IMR-90 (cell line): ENCODE results near the gene STYXL1. TPM values are rescaled to one million over a fixed set of nuclear protein-coding genes. Genes with fewer than 3 reads are reported as not detected.
"Not testable (repeated sequence)": the region's sequence is repeated elsewhere in the genome, so short reads cannot be mapped to it uniquely, and the experiment has no call there.

ENCODE experiments used
- ATAC-seq: fragments of 200-7000 bp; cut with Tn5 transposase; 2 replicates; pipeline ENCODE4 v1.9.1; 2020; ENCODE audit warnings: low read depth, mild to moderate bottlenecking, moderate library complexity
- BruUV-seq: library from RNA; stranded (reverse); fragments of 400-500 nt; replicated peaks from 2 replicates; lab custom pipeline; 2021; lab: Mats Ljungman, UMichigan
- CTCF ChIA-PET: fragments of 300-600 bp; formaldehyde crosslinking; extraction: SDS; loops from one replicate; lab custom pipeline; 2021; ENCODE audit warnings: antibody characterized with exemption; lab: Yijun Ruan, JAX
- POLR2A ChIA-PET: fragments of 300-600 bp; sonication (Branson Sonifier 250); formaldehyde crosslinking; loops from one replicate; lab custom pipeline; 2022; ENCODE audit warnings: antibody characterized with exemption; ENCODE audit not compliant: unreplicated experiment; lab: Charles Lee
- DNase-seq: peaks from one replicate; pipeline ENCODE4 v3.0.0; 2013
- H2AFZ ChIP-seq: replicated peaks from 2 replicates; pipeline ENCODE3; 2013; ENCODE audit warnings: low read length, mild to moderate bottlenecking; ENCODE audit not compliant: poor library complexity
- H2AK5ac ChIP-seq: 2 replicates; pipeline ENCODE4 v1.6.1; 2013; ENCODE audit warnings: low read depth, low read length, inconsistent platforms
- H2AK9ac ChIP-seq: replicated peaks from 2 replicates; pipeline ENCODE3; 2013; ENCODE audit warnings: mild to moderate bottlenecking, low read depth, low read length, moderate library complexity; ENCODE audit not compliant: poor library complexity
- H2BK120ac ChIP-seq: 2 replicates; pipeline ENCODE4 v1.6.1; 2013; ENCODE audit warnings: low read depth, low read length, inconsistent platforms
- H2BK15ac ChIP-seq: 3 replicates; pipeline ENCODE4 v1.6.1; 2013; ENCODE audit warnings: low read depth, low read length, inconsistent platforms
- H2BK20ac ChIP-seq: 2 replicates; pipeline ENCODE4 v1.6.1; 2013; ENCODE audit warnings: low read depth, mild to moderate bottlenecking, inconsistent platforms, low read length, moderate library complexity
- H2BK5ac ChIP-seq: 2 replicates; pipeline ENCODE4 v1.6.1; 2013; ENCODE audit warnings: mild to moderate bottlenecking, low read depth, low read length, inconsistent platforms; ENCODE audit not compliant: poor library complexity, severe bottlenecking
- H3K14ac ChIP-seq: replicated peaks from 2 replicates; pipeline ENCODE4 v1.6.1; 2013; ENCODE audit warnings: low read depth, low read length, inconsistent platforms
- H3K18ac ChIP-seq: 2 replicates; pipeline ENCODE4 v1.6.1; 2013; ENCODE audit warnings: low read depth, low read length, control low read depth
- H3K23ac ChIP-seq: 2 replicates; pipeline ENCODE4 v1.6.1; 2013; ENCODE audit warnings: low read depth, low read length, inconsistent platforms
- H3K27ac ChIP-seq: 2 replicates; pipeline ENCODE4 v1.5.1; 2013; ENCODE audit warnings: mild to moderate bottlenecking, control low read depth, low read length; ENCODE audit not compliant: insufficient read depth
- H3K27me3 ChIP-seq: 2 replicates; pipeline ENCODE4 v1.6.1; 2013; ENCODE audit warnings: low read length; ENCODE audit not compliant: control insufficient read depth, insufficient read depth
- H3K36me3 ChIP-seq: 2 replicates; pipeline ENCODE4 v1.6.1; 2013; ENCODE audit warnings: low read length, mixed read lengths; ENCODE audit not compliant: control insufficient read depth, insufficient read depth
- H3K4ac ChIP-seq: 2 replicates; pipeline ENCODE4 v1.6.1; 2013; ENCODE audit warnings: low read depth, low read length, inconsistent platforms
- H3K4me1 ChIP-seq: 2 replicates; pipeline ENCODE4 v1.6.1; 2013; ENCODE audit warnings: low read length, mixed read lengths; ENCODE audit not compliant: control insufficient read depth, insufficient read depth
- H3K4me2 ChIP-seq: 2 replicates; pipeline ENCODE4 v1.6.1; 2013; ENCODE audit warnings: low read depth, mild to moderate bottlenecking, control low read depth, low read length, moderate library complexity
- H3K4me3 ChIP-seq: 2 replicates; pipeline ENCODE4 v1.5.1; 2013; ENCODE audit warnings: low read depth, mild to moderate bottlenecking, control low read depth, low read length, moderate library complexity; ENCODE audit not compliant: insufficient read depth
- H3K56ac ChIP-seq: 2 replicates; pipeline ENCODE4 v1.6.1; 2013; ENCODE audit warnings: low read length, inconsistent platforms; ENCODE audit not compliant: insufficient read depth; ENCODE audit errors: extremely low read depth
- H3K79me1 ChIP-seq, 2 experiments: 2 replicates each; pipeline ENCODE4 v1.6.1; 2013; ENCODE audit warnings: low read length in 2 of 2, inconsistent platforms in 1 of 2, low read depth in 1 of 2
- H3K9ac ChIP-seq: 2 replicates; pipeline ENCODE4 v1.6.1; 2013; ENCODE audit warnings: low read depth, low read length, control low read depth
- H3K9me1 ChIP-seq: 2 replicates; pipeline ENCODE4 v1.6.1; 2013; ENCODE audit warnings: low read length, inconsistent platforms; ENCODE audit not compliant: insufficient read depth
- H3K9me3 ChIP-seq: 2 replicates; pipeline ENCODE4 v1.6.1; 2013; ENCODE audit warnings: low read length; ENCODE audit not compliant: control insufficient read depth, insufficient read depth
- H4K20me1 ChIP-seq: 2 replicates; pipeline ENCODE4 v1.6.1; 2013; ENCODE audit warnings: low read length, inconsistent platforms; ENCODE audit not compliant: insufficient read depth
- H4K5ac ChIP-seq: 2 replicates; pipeline ENCODE4 v1.6.1; 2013; ENCODE audit warnings: mild to moderate bottlenecking, low read depth, low read length, control low read depth
- H4K8ac ChIP-seq, 2 experiments: 2 replicates each; pipeline ENCODE4 v1.6.1; 2013; ENCODE audit warnings: low read depth in 2 of 2, low read length in 2 of 2, control low read depth in 1 of 2, inconsistent platforms in 1 of 2
- H4K91ac ChIP-seq: 2 replicates; pipeline ENCODE4 v1.6.1; 2013; ENCODE audit warnings: low read depth, low read length, inconsistent platforms; ENCODE audit not compliant: insufficient read depth
- BHLHE40 ChIP-seq: fragments of 150-350 bp; IDR thresholded peaks from 2 replicates; pipeline ENCODE4 v1.6.1; 2016; ENCODE audit warnings: mild to moderate bottlenecking, low read depth, low read length
- CEBPB ChIP-seq: IDR thresholded peaks from 2 replicates; pipeline ENCODE4 v1.6.1; 2012; ENCODE audit warnings: low read depth, low read length, improper control_type of control experiment
- WGBS, 2 experiments: methylation state at CpG; one replicate each; pipeline versions ENCODE4 v1.1.5 to v1.1.7; 2013; ENCODE audit warnings: missing lambda C conversion rate in 2 of 2; ENCODE audit not compliant: insufficient read length in 1 of 2; ENCODE audit errors: extremely low coverage in 2 of 2; 5-methylcytosine and 5-hydroxymethylcytosine counted together
- dilution Hi-C: fragments of 300-500 bp; cut with HindIII; formaldehyde crosslinking; loops from one replicate; pipeline ENCODE4 v1.14.3; 2018; ENCODE audit warnings: low sequenced_read_pairs; ENCODE audit not compliant: unreplicated experiment
- in situ Hi-C: fragments of 300-500 bp; cut with MboI; formaldehyde crosslinking; loops from 3 replicates; pipeline ENCODE4 v1.14.3; 2019; ENCODE audit warnings: low sequenced_read_pairs, inconsistent platforms, mixed read lengths
- intact Hi-C: fragments of 100-400 bp; cut with micrococcal nuclease; formaldehyde crosslinking; loops from 2 replicates; pipeline ENCODE4 v1.10.0; 2022
- polyA plus RNA-seq, 3 experiments: library from polyadenylated mRNA; depleted of rRNA; stranded (reverse); fragments of >200 nt; gene quantifications; 2 replicates each; pipeline ENCODE4 v1.2.3, GENCODE V29; 2012; ENCODE audit warnings: low replicate concordance in 1 of 3
- total RNA-seq: library from RNA; depleted of rRNA; stranded (reverse); fragments of >200 nt; gene quantifications from 2 replicates; pipeline ENCODE4 v1.2.3, GENCODE V29; 2012

STYXL1 gene
- total and polyA plus RNA-seq, 2 of the 4 experiments (the other 2 are of a cell fraction), result 66.1 to 73.8 TPM

GRCh38 chr7:76093531-76093930 is 45.7 kb upstream of the STYXL1 start:
- H2BK15ac ChIP-seq, H3K4ac ChIP-seq, in situ Hi-C loops, H2BK20ac ChIP-seq, H4K91ac ChIP-seq, H3K9me1 ChIP-seq, H3K18ac ChIP-seq, H3K14ac ChIP-seq, H3K79me1 ChIP-seq, H2BK5ac ChIP-seq, H3K27me3 ChIP-seq, H3K4me3 ChIP-seq, H3K4me2 ChIP-seq, H2BK120ac ChIP-seq, H3K36me3 ChIP-seq, H4K20me1 ChIP-seq, H2AFZ ChIP-seq, H3K23ac ChIP-seq, POLR2A ChIA-PET, H3K27ac ChIP-seq, H4K5ac ChIP-seq, H3K9ac ChIP-seq, dilution Hi-C loops, H2AK5ac ChIP-seq, intact Hi-C loops, H3K56ac ChIP-seq, ATAC-seq, H3K9me3 ChIP-seq, H2AK9ac ChIP-seq, H3K4me1 ChIP-seq, H4K8ac ChIP-seq, BruUV-seq: not testable (repeated sequence)
- 76% methylated on average over 2 of the region's 5 CpGs; no CpG with 5 or more reads in 1 of the 2 experiments for WGBS, 2 experiments
- CTCF ChIA-PET, result interaction anchor here (1.2 kb wide), 1 partner anchor 25 kb away, joined by 3 read pairs; no protein-coding TSS in a partner anchor
- TF ChIP-seq CEBPB, result 0 out of 2 replicates have a peak, but pooled peaks have one; percentile 8
- peak; percentile 36; the same call in 1 of the 2 replicates for TF ChIP-seq BHLHE40
- peak; percentile 33 for DNase-seq
